Measurements from ENCODE around the gene STAG1.
"Not testable (repeated sequence)": the region's sequence is repeated elsewhere in the genome, so short reads cannot be mapped to it uniquely, and the experiment has no call there.

Gene STAG1

DNA sequence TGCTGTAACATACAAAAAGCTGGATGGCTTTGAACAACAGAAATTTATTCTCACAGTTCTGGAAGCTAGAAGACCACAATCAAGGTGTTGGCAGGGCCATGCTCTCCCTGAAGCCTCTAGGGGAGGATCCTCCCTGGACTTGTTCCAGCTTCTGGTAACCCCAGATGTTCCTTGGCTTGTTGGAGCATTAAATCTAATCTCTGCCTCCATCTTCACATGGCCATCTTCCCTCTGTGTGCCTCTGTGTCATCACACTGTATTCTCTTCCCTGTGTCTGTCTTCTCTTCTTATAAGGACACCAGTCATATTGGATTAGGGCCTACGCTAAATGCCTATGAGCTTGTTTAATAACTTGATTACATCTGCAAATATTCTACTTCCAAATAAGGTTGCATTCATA, 109.5 kb downstream of the STAG1 start:
- no peak for DNase-seq

GRCh38 chr3:136639069-136639468, 113.1 kb downstream of the STAG1 start:
- no peak for DNase-seq

DNA sequence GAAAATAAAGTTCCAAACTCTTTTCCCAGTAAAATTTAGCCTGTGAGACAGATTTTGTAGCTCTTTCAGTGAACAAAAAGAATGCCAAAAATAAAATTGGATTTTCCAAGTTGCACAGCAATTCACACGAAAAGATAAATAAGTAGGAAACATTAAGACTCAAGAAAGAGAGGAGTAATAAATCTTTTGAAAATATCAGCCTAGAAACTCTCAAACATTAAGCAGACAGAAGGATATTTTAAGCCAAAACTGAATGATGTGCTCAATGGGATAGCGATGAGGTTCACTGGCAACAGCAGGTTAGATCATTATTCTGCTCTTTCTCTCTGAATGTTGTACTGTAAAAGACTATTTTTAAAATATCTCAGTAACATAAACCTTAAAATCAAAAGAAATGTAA, 115.0 kb downstream of the STAG1 start:
- no peak for DNase-seq

GRCh38 chr3:136634821-136635220, 117.4 kb downstream of the STAG1 start:
- no peak for DNase-seq

DNA sequence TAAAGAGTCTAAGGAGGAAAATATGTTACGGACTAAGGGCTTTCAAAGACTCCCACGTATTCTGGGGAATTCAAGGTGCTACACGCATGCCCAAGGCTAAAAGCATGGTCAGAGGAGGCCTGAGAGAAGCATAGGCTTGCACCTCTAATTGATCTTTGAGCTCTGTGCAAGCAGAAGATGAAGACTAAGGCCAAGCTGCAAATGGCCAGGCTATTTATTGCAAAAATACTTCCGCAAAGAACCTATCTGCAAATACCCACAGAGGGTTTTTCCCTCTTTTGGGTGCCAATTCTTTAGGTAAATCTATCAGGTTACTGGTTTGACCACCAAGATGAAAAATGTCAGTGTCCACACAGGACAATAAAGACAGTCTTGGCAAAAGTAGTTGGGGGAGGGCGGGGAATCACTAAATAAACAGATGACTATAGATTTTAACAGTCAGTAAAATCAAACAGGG, 119.5 kb downstream of the STAG1 start:
- no peak for DNase-seq

GRCh38 chr3:136631424-136631823, 120.8 kb downstream of the STAG1 start:
- DNase-seq: no peak

GRCh38 chr3:136630915-136631314, 121.3 kb downstream of the STAG1 start:
- no peak for DNase-seq

GRCh38 chr3:136626493-136626892, 125.7 kb downstream of the STAG1 start:
- no peak for DNase-seq

DNA sequence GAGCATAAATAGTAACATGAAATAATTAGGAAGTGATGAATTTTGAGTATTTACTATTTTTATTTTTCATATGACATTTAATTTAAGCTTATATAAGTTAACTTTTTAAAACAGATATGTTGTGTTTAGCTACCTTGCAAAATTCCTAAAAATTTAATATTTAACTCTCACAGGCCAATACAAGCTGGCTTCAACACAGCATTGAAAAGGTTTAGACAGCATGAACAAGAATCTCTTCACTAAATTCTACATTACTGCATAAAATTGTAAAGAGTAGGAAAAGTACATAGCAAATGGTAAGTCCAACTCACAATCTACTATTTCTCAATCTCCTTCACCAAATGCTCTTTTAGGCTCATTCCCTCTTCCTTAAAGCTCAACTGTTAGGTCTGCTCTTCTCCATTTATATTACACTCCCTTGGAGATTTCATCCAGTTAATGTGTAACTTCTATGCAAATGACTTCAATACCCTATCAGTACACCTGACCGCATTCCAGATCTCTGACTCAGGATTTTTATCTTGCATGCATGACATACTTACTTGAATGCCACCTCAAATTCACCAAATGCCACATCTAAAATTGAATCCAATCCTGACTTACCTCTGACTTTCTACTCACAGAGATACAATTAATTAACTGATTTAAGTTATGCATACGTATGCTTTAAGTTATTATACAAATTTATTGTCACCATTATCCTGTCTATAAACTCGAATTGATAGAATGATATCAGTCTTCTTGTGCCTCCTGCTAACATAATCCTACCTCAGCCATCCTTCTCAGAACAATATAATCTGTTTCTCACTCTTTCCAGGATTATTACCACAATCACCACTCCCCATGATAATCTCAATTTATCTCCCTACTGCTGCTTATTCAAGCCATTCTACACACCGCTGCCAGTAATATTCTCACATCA, 127.0 kb downstream of the STAG1 start:
- DNase-seq: no peak

DNA sequence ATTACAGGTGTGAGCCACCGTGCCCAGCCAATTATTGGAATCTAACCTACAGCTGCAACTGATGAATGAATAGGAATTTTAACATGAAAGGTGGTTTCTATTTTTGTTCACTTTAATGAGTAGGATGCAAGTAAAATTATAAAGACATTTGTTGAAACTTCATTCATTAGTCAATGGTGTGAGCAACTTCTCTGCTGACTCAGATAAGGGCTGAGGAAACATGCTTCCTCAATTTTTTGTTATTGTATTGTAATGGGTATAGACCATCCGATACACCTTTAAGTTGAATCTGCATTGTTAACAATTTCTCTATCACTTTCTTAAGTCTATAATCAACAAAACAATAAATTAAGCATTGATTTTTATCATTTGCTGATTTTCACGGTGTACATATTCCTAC, 127.8 kb downstream of the STAG1 start:
- DNase-seq: no peak

DNA sequence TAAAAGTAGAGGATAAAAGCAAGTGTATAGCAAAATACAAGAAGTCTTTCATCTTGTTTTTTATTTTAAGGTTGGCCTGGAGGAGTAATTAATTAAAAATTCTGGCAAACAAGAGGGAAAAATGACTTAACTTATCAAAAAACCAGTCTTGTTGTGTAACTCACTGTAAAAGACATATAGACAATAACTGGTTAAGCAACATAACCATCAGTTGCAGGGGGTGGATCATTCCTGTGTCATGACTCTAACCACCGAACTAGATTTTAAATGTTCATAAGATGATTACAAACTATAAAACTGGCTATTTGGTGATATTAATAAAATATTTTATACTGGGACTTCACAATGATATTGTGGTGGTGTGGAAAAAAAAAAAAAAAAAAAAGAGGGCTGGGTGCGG, 130.6 kb downstream of the STAG1 start:
- no peak for DNase-seq

- DNase-seq: no peak
Measured at GRCh38 chr3:136620436-136620835, 131.7 kb downstream of the STAG1 start.

DNA sequence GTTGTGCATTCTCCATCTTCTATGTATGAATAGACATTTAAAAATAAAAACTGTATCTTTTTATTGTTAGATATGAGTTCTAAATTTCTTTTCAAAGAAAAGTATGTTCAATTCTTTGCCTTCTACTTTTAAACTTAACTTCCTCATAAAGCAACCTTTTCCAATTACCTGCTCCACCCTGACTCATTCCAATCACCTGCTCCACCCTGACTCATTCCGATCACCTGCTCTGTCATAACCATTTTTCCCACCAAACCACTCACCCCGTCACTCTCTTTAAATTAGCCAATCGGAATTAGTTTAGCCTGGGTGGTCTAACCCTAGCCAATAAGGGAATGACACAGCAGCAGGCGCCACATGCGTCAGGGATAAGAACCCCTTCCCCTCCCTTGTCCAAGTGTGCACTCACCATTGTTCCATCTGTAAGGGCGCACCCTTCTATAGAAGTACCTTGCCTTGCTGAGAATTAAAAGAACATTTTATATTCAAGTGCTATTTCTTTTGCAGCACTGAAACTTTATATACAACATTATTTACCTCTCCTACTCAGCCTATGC, 134.1 kb downstream of the STAG1 start:
- not testable (repeated sequence) for DNase-seq

- no peak for DNase-seq
Measured at GRCh38 chr3:136617198-136617597, 135.0 kb downstream of the STAG1 start.

DNA sequence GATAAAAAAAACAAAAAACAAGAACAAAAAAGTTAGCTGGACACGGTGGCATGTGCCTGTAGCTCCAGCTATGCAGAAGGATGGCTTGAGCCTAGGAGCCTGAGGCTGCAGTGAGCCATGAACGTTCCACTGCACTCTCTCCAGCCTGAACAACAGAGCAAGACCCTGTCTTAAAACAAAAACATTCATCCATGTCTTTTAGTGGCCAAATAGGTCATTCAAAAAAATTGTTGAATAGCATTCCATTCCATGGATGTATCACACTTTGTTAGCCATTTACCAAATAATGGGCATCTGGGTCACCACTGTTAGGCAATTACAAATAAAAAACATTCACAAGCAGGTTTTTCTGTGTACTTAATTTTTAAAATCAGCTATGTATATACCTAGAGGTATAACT, 139.7 kb downstream of the STAG1 start:
- DNase-seq: no peak

- no peak for DNase-seq
Measured at GRCh38 chr3:136606990-136607389, 145.2 kb downstream of the STAG1 start.

DNA sequence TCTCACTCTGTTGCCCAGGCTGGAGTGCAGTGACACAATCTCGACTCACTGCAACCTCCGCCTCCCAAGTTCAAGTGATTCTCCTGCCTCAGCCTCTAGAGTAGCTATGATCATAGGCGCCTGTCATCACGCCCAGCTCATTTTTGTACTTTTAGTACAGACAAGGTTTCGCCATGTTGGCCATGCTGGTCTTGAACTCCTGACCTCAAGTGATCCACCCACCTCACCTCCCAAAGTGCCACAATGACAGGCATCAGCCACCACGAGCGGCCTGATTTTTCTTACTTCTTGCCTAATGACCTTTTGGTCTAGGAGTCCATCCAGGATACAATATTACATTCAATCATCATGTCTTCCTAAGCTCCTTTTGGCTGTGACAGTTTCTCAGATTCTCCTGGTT, 146.0 kb downstream of the STAG1 start:
- DNase-seq: not testable (repeated sequence)

GRCh38 chr3:136604961-136605360, 147.2 kb downstream of the STAG1 start:
- no peak for DNase-seq

DNA sequence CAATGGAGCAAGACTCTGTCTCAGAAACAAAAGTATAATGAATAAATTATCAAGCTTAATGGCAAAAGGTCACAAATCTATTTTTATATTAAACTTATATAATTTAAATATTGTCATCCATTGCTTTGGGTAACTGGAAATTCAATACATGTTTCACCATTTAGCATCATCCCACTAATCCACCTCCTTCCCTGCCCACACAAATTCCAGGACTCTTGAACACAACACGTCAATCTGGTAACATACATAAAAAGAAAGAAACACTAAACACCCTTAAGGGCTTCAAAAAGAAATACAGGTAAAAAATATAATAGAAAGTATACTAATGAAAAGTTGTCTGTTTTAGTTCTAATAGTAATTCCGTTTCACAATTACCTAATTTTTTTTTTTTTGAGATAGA, 149.4 kb downstream of the STAG1 start:
- DNase-seq: no peak

GRCh38 chr3:136595913-136596697, 156.1 kb downstream of the STAG1 start:
- no peak for DNase-seq

DNA sequence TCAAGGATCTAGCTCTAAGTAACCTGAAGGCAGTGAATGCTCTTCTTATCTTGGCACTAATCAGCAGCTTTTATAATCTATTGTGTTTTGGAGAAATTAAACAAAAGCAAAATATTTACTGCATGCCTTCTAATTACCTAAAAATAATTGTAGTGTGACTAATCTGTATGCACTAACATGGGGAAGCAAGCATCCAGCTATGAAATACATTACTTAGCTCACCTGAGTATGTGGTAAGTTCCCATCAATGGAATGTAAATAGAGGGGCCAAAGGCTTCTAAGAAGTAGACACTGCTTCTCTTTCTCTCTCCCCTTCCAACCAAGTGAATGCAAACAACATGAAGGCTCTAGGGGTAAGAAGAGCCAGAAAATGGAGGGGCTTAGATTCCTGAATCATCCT, 165.6 kb downstream of the STAG1 start:
- no peak for DNase-seq

GRCh38 chr3:136584728-136585127, 167.4 kb downstream of the STAG1 start:
- no peak for DNase-seq

DNA sequence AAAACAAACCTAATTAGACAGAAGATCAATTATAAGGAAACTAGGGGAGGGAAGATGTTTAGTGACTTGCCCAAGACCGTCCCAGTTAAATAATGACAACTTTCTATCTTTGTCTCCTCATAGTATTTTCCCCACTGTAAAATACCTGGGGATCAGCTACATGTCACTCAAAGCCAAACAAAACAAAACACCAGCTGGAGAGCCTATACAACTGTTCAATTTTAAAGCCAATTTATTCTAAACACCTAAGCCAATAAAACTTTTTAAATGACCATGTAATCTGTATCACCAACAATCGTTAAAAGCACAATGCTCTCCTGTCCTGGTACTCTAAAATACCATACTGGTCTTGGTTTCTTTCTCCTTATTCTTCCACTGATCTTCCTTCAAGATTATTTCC, 168.4 kb downstream of the STAG1 start:
- DNase-seq: no peak

DNA sequence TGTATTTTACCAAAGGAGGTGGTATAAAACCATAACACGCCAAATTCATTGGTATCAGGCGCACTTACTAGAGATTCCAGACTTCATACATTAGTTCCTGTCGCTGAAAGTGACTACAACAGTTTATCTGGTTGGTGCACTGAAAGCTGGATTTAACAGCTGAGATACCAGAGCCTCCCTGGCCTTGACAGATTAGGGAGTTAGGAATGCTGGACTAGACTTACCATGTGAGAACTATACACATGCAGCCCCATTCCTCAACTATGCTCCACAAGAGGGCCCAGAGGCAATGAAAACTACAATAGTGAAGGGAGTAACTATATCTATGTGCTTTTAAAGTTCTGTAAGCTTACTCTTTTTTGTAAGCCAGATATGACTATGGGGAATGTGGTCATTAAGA, 174.4 kb downstream of the STAG1 start:
- DNase-seq: no peak

Measured in activated CD8-positive, alpha-beta memory T cell treated with anti-CD3 and anti-CD28 coated beads, Interleukin-2, amount 50 U/mL, for 4 hours (primary cell).